HG03196 (cell line): ENCODE results near the gene DNAH17.
A peak's percentile ranks its signal among the peaks of the same experiment; 100 is the strongest.

ENCODE experiments used
- ATAC-seq: cut with Tn5 transposase; IDR thresholded peaks from one replicate; pipeline ENCODE4 v1.9.1; 2021; ENCODE audit not compliant: unreplicated experiment

Gene DNAH17

GRCh38 chr17:78399693-78400144 lies 177.5 kb downstream of the DNAH17 start:
- ATAC-seq: no peak

GRCh38 chr17:78399028-78399692 lies 178.0 kb downstream of the DNAH17 start:
- ATAC-seq: no peak

GRCh38 chr17:78398390-78398789 lies 178.8 kb downstream of the DNAH17 start:
- no peak for ATAC-seq

- ATAC-seq: no peak
Observed at GRCh38 chr17:78397681-78398101, 179.5 kb downstream of the DNAH17 start.

- no peak for ATAC-seq
Observed at GRCh38 chr17:78396441-78397337, 180.5 kb downstream of the DNAH17 start.

GRCh38 chr17:78395155-78395554 lies 182.0 kb downstream of the DNAH17 start:
- ATAC-seq: no peak

GRCh38 chr17:78394209-78394608 lies 183.0 kb downstream of the DNAH17 start:
- no peak for ATAC-seq

- ATAC-seq: no peak
Observed at GRCh38 chr17:78393575-78393974, 183.6 kb downstream of the DNAH17 start.

GRCh38 chr17:78392295-78392694 lies 184.9 kb downstream of the DNAH17 start:
- ATAC-seq: no peak

GRCh38 chr17:78391843-78392242 lies 185.4 kb downstream of the DNAH17 start:
- ATAC-seq: no peak

- ATAC-seq: no peak
Observed at GRCh38 chr17:78391051-78391431, 186.2 kb downstream of the DNAH17 start.

GRCh38 chr17:78390241-78391050 lies 186.8 kb downstream of the DNAH17 start:
- no peak for ATAC-seq

GRCh38 chr17:78387977-78388941 lies 188.9 kb downstream of the DNAH17 start:
- ATAC-seq: no peak

GRCh38 chr17:78384479-78385175 lies 192.6 kb downstream of the DNAH17 start:
- no peak for ATAC-seq

- ATAC-seq: no peak
Observed at GRCh38 chr17:78383725-78384471, 193.3 kb downstream of the DNAH17 start.

- peak; percentile 27 for ATAC-seq
Observed at GRCh38 chr17:78381601-78382232, 195.5 kb downstream of the DNAH17 start.

GRCh38 chr17:78380370-78380769 lies 196.8 kb downstream of the DNAH17 start:
- no peak for ATAC-seq

- ATAC-seq: no peak
Observed at GRCh38 chr17:78379131-78379491, 198.1 kb downstream of the DNAH17 start.
